Thyroid gland (tissue), 4 donors: ENCODE measurements around the gene ST6GAL2. TPM values are rescaled to one million over a fixed set of nuclear protein-coding genes. Genes with fewer than 3 reads are reported as not detected.
A peak's percentile ranks its signal among the peaks of the same experiment; 100 is the strongest.

Source experiments
- DNase-seq, 2 donors: peaks; one replicate each; pipeline ENCODE4 v3.0.0-alpha.2; 2019
- H3K27ac ChIP-seq, 3 donors: fragments of 200-600 bp; sonication (generic); 1 replicate in 2 of 3; 2 replicates in 1 of 3; pipeline ENCODE4 v1.5.1; 2016 to 2019; ENCODE audit warnings: mild to moderate bottlenecking in 1 of 3, moderate library complexity in 1 of 3
- H3K27me3 ChIP-seq: fragments of 200-600 bp; sonication (generic); one replicate; pipeline ENCODE4 v1.5.1; 2019
- H3K36me3 ChIP-seq, 2 donors: fragments of 200-600 bp; sonication (generic); one replicate each; pipeline ENCODE4 v1.5.1; 2016 to 2019
- H3K4me1 ChIP-seq, 2 donors: fragments of 200-600 bp; sonication (generic); one replicate each; pipeline ENCODE4 v1.5.1; 2017 to 2019
- H3K4me3 ChIP-seq, 3 donors: fragments of 200-600 bp; sonication (generic); replicated peaks in 1 of 3; 1 replicate in 2 of 3; 2 replicates in 1 of 3; pipeline ENCODE4 v1.5.1; 2016; ENCODE audit warnings: mild to moderate bottlenecking in 1 of 3
- H3K9me3 ChIP-seq: fragments of 200-600 bp; sonication (generic); one replicate; pipeline ENCODE4 v1.5.1; 2017
- CTCF ChIP-seq, 6 experiments: fragments of 200-600 bp in 3 of 6; fragments of 450-650 bp in 3 of 6; sonication (generic) in 3 of 6; IDR thresholded peaks; one replicate each; pipeline ENCODE4 v1.5.1; 2016 to 2019; ENCODE audit warnings: antibody characterized with exemption in 6 of 6, mild to moderate bottlenecking in 2 of 6, inconsistent platforms in 1 of 6, moderate library complexity in 1 of 6
- POLR2A ChIP-seq, 2 donors: fragments of 450-650 bp; IDR thresholded peaks; one replicate each; pipeline ENCODE4 v1.6.1; 2017; ENCODE audit warnings: antibody characterized with exemption in 2 of 2, mild to moderate bottlenecking in 2 of 2, moderate library complexity in 1 of 2
- WGBS, 2 donors: methylation state at CpG; one replicate each; pipeline ENCODE4 v1.1.5; 2017; 5-methylcytosine and 5-hydroxymethylcytosine counted together
- intact Hi-C: fragments of 100-400 bp; cut with DNase I; formaldehyde crosslinking; loops from one replicate; pipeline ENCODE4 v1.15.1; 2023
- total RNA-seq, 4 donors: library from RNA; depleted of rRNA; stranded (reverse); fragments of >200 nt; gene quantifications; one replicate each; pipeline ENCODE4 v1.2.3, GENCODE V29; 2016

Gene ST6GAL2
- total RNA-seq, 4 donors from 2014 or later, result 17.6 to 94.5 (median 49.9) TPM

GRCh38 chr2:106845716-106846115 is 40.3 kb downstream of the ST6GAL2 start:
- peak overlapping the region in 2 of 3 donors; percentile 21 to 66 for H3K27ac ChIP-seq
- DNase-seq, result no peak
- no peaks in the 10 kb centered on the region for H3K27me3 ChIP-seq
- no peaks in the 10 kb centered on the region for H3K9me3 ChIP-seq
- TF ChIP-seq POLR2A (IDR thresholded peaks at IDR 0.05) (no peak), CTCF (IDR thresholded peaks at IDR 0.05) (no peak)
- H3K4me1 ChIP-seq, result peaks cover 47 to 50% of the 10 kb centered on the region in 2 donors
- H3K4me3 ChIP-seq, result no peak overlapping the region
- 96 to 100% methylated on average over 3 to 6 of the region's 6 CpGs for WGBS, 2 donors
- H3K36me3 ChIP-seq, result no peaks in the 10 kb centered on the region
- intact Hi-C loops, result no loop called here

- no peak for DNase-seq
- TF ChIP-seq POLR2A (IDR thresholded peaks at IDR 0.05) (no peak), CTCF (IDR thresholded peaks at IDR 0.05) (no peak)
- peak overlapping the region in 1 of 3 donors; percentile 66 for H3K27ac ChIP-seq
These were observed 42.1 kb downstream of the ST6GAL2 start for GRCh38 chr2:106843910-106844250.

GRCh38 chr2:106843001-106843909 is 42.7 kb downstream of the ST6GAL2 start:
- H3K4me3 ChIP-seq, result no peak overlapping the region
- WGBS, 2 donors, result 94 to 96% methylated on average over 49 to 61 of the region's 63 CpGs
- TF ChIP-seq POLR2A (IDR thresholded peaks at IDR 0.05) (no peak), CTCF (IDR thresholded peaks at IDR 0.05) (no peak)
- H3K4me1 ChIP-seq, result peaks cover 47 to 50% of the 10 kb centered on the region in 2 donors
- no peaks in the 10 kb centered on the region for H3K27me3 ChIP-seq
- DNase-seq, result no peak
- H3K27ac ChIP-seq, result peak overlapping the region in 1 of 3 donors; percentile 8
- no peaks in the 10 kb centered on the region for H3K36me3 ChIP-seq
- no peaks in the 10 kb centered on the region for H3K9me3 ChIP-seq
- intact Hi-C loops, result no loop called here

More at GRCh38 chr2:106843910-106844250, 42.1 kb downstream of the ST6GAL2 start:
- WGBS, 2 donors, result 92% methylated on average over 5 of the region's 5 CpGs
- H3K4me1 ChIP-seq, result peaks cover 53 to 57% of the 10 kb centered on the region in 2 donors
- no peaks in the 10 kb centered on the region for H3K27me3 ChIP-seq
- no peaks in the 10 kb centered on the region for H3K9me3 ChIP-seq
- H3K4me3 ChIP-seq, result no peak overlapping the region
- no peaks in the 10 kb centered on the region for H3K36me3 ChIP-seq
- intact Hi-C loops, result no loop called here

GRCh38 chr2:106841886-106842645 is 43.9 kb downstream of the ST6GAL2 start:
- H3K4me1 ChIP-seq, result peaks cover 37 to 40% of the 10 kb centered on the region in 2 donors
- WGBS, 2 donors, result 65 to 68% methylated on average over 7 of the region's 7 CpGs
- H3K9me3 ChIP-seq, result no peaks in the 10 kb centered on the region
- TF ChIP-seq POLR2A (IDR thresholded peaks at IDR 0.05) (no peak), CTCF (IDR thresholded peaks at IDR 0.05) (no peak)
- intact Hi-C loops, result no loop called here
- H3K27ac ChIP-seq, result peak overlapping the region in 2 of 3 donors; percentile 66 to 75
- no peaks in the 10 kb centered on the region for H3K27me3 ChIP-seq
- no peak overlapping the region for H3K4me3 ChIP-seq
- peak; percentile 49 to 55 for DNase-seq
- H3K36me3 ChIP-seq, result no peaks in the 10 kb centered on the region
